ENCODE results near the gene TAOK2. TPM values are rescaled to one million over a fixed set of nuclear protein-coding genes. Genes with fewer than 3 reads are reported as not detected.

TAOK2 gene
- 10 to 100 TPM; 28.4 to 70.0 (median 46.6) TPM for total RNA-seq

DNA sequence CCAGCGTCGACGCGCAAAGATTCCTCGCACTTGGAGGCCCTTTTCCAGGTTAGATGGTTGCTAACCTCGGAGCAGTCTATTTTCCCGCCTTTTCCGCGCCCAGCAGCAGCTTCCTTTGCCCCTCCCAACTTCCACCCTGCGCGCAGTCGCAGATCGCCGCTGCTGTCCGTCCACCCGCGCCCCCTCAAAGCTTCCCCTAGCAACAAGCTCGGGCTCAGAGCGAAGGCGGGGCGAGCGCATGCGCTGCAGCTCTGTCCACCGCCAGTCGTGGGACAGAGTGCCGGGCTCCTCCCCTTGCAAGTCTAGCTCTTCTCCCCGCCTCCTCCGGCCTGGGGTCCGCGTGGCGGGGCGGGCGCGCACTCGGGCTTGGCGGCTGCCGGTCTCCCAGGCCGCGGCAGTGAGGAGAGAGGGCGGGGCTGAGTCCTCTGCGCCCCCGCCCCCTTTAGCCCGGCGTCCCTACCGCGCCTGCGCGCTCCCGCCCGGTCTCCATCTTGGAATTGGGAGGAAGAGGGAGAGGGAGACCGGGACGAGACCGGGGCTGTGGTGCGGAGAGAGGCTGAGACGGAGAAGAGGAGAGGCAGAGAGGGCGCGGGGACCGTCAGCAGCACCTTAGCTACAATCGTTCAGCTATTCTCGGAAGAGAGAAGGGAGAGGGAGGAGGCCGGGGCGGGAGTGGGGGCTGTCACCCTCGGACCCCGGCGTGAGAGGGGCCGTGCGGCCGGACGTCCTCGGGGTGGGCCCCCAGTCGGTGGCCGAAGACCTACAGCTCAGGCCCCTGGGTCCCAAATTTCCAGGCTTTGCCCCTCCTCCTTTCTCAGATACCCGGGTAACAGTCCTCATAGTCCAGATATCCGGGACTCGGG lies at the start of gene TAOK2:
TSS of gene TAOK2 (plus strand) at position 485 of the 863 bp plus-strand sequence. CDS start 3,905 bp downstream, outside the sequence.
- Histone ChIP-seq H3K36me3 (no peaks in the 10 kb centered on the region), H3K9me3 (no peaks in the 10 kb centered on the region), H3K4me1 (peaks cover 0 to 14% of the 10 kb centered on the region in 2 donors), H3K27ac (peak within 1 kb of the TSS; percentile 90 to 96), H3K27me3 (no peaks in the 10 kb centered on the region), H3K4me3 (peak within 1 kb of the TSS; percentile 89 to 91)
- peak; percentile 57 to 89 for TF ChIP-seq POLR2A (IDR thresholded peaks at IDR 0.05)
- TF ChIP-seq, protein P1, sequence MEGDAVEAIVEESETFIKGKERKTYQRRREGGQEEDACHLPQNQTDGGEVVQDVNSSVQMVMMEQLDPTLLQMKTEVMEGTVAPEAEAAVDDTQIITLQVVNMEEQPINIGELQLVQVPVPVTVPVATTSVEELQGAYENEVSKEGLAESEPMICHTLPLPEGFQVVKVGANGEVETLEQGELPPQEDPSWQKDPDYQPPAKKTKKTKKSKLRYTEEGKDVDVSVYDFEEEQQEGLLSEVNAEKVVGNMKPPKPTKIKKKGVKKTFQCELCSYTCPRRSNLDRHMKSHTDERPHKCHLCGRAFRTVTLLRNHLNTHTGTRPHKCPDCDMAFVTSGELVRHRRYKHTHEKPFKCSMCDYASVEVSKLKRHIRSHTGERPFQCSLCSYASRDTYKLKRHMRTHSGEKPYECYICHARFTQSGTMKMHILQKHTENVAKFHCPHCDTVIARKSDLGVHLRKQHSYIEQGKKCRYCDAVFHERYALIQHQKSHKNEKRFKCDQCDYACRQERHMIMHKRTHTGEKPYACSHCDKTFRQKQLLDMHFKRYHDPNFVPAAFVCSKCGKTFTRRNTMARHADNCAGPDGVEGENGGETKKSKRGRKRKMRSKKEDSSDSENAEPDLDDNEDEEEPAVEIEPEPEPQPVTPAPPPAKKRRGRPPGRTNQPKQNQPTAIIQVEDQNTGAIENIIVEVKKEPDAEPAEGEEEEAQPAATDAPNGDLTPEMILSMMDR (IDR thresholded peaks at IDR 0.05): peak in 1 of 4 experiments; percentile 11
- DNase-seq: peak; percentile 99
- intact Hi-C loops (cut with DNase I; ENCODE audit: low total_unique reads): no loop called here

DNA sequence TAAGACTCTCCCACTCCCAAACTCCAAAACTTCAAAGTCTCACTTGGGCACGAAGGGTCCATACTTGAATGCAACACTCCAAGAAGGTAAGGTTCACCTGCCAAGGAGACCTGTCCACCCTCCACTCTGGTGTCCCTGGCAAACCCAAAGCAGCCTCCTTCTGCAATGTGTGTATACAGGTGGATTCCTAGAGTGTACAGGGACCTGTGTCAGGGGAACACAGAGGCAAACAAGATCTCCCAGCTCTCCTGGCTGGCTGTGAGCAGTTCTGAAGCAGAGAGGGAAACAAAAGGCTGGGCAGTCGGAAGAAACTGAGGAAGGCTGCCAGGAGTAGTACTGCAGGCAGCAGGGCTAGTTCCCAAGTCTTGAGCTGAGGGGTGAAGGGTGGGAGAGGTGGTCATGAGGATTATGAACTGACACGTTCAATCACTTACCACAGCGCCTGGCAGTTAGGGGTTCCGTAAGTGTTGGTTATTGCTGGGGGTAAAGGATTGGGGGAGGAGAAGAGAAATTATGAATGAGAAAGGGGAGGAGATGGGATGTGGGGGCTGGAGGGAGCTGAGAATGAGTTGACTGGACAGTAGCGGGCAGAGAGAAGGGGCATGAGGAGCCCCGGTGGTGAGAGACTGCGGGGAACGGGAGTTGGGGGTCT lies 48.4 kb upstream of the TAOK2 start:
- Histone ChIP-seq H3K27me3 (no peaks in the 10 kb centered on the region), H3K27ac (peak overlapping the region in 1 of 2 donors; percentile 94), H3K9me3 (no peaks in the 10 kb centered on the region), H3K4me1 (no peaks in the 10 kb centered on the region), H3K4me3 (peak overlapping the region; percentile 68 to 95), H3K36me3 (no peaks in the 10 kb centered on the region)
- no peak for DNase-seq
- intact Hi-C loops (cut with DNase I; ENCODE audit: low total_unique reads): no loop called here
- TF ChIP-seq, protein P1 (IDR thresholded peaks at IDR 0.05): no peak
- no peak for TF ChIP-seq POLR2A (IDR thresholded peaks at IDR 0.05)

DNA sequence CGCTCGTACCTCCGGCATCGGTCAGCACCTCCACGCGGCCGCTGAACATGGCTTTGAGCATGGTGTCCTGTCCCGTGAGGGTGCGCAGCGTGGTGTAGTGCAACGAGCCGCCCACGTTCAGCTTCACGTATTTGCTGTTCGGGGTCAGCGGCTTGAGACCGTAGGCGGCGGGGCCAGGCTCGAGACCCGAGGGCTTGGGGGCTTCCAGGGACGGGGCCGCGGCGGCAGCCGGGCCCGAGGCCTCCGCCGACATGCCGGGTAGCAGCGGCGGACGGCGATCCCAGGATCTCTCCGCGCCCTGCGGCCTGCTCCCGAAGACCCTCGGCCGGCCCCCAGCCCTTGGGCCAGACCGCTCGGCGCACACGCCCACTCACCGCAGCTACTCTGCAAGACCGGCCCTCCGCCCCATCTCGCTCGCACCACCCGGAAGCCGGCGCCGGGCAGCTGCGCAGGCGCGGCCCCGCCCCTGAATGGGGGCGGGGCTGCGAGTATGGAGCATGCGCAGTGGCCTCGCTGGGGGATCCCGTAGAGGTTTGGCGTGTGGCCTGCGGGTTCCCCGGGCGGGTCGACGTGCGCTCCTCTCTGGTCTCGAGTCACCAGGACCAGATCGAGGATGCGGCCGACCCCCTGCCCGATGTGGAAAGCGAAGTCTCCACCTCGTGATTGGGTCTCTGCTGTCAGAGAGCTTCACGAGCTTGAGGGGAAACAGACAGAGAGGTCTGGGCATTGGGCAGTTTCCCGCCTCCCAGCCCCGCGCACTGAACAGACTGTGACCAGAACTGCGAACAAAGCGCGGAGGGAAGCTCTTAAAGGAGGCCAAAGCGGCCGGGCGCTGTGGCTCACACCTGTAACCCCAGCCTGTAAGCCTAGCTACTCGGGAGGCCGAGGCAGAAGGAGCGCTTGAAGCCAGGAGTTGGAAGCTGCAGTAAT lies 47.6 kb upstream of the TAOK2 start, which contains the start of gene KCTD13:
TSS of gene KCTD13 (minus strand) at position 446 of the 930 bp plus-strand sequence. CDS start at position 253, 193 bp downstream.
- Histone ChIP-seq H3K27ac (peak within 1 kb of the TSS; percentile 88 to 94), H3K9me3 (no peaks in the 10 kb centered on the region), H3K4me3 (peak within 1 kb of the TSS; percentile 68 to 95), H3K4me1 (no peaks in the 10 kb centered on the region), H3K36me3 (no peaks in the 10 kb centered on the region), H3K27me3 (no peaks in the 10 kb centered on the region)
- TF ChIP-seq POLR2A (IDR thresholded peaks at IDR 0.05): peak; percentile 85 to 93
- TF ChIP-seq, protein P1 (IDR thresholded peaks at IDR 0.05): peak in 2 of 4 experiments; percentile 5 to 32
- DNase-seq: peak; percentile 80 to 91
- intact Hi-C loops (cut with DNase I; ENCODE audit: low total_unique reads): no loop called here

DNA sequence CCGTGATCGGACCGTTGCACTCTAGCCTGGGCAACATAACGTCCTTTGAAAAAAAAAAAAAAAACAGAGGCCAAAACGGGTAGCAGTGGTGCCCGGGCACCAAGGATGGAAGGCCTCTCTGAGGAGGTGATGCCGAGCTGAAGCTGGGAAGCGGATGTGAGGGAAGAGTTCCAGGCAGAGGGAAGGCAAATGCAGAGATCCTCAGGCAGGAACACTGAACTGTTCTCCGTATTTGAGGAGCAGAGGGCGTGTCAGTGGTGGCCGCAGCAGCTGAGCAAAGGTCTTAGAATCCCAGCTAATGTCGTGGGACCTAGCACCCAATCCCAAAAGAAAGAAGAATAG lies 47.0 kb upstream of the TAOK2 start:
- DNase-seq: peak; percentile 28 to 29

More for the DNA sequence above, 47.0 kb upstream of the TAOK2 start:
- Histone ChIP-seq H3K27ac (peak overlapping the region; percentile 88 to 94), H3K36me3 (no peaks in the 10 kb centered on the region), H3K4me3 (peak overlapping the region; percentile 68 to 95), H3K27me3 (no peaks in the 10 kb centered on the region), H3K4me1 (no peaks in the 10 kb centered on the region), H3K9me3 (no peaks in the 10 kb centered on the region)
- intact Hi-C loops (cut with DNase I; ENCODE audit: low total_unique reads): no loop called here
- TF ChIP-seq, protein P1 (IDR thresholded peaks at IDR 0.05): no peak

All from uterus (tissue), 4 donors.